ENCODE data around the gene ARL13A.

GRCh38 chrX:100979881-100980607, 10.5 kb downstream of the ARL13A start:
- TF ChIP-seq, protein P1, sequence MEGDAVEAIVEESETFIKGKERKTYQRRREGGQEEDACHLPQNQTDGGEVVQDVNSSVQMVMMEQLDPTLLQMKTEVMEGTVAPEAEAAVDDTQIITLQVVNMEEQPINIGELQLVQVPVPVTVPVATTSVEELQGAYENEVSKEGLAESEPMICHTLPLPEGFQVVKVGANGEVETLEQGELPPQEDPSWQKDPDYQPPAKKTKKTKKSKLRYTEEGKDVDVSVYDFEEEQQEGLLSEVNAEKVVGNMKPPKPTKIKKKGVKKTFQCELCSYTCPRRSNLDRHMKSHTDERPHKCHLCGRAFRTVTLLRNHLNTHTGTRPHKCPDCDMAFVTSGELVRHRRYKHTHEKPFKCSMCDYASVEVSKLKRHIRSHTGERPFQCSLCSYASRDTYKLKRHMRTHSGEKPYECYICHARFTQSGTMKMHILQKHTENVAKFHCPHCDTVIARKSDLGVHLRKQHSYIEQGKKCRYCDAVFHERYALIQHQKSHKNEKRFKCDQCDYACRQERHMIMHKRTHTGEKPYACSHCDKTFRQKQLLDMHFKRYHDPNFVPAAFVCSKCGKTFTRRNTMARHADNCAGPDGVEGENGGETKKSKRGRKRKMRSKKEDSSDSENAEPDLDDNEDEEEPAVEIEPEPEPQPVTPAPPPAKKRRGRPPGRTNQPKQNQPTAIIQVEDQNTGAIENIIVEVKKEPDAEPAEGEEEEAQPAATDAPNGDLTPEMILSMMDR (conservative IDR thresholded peaks at IDR 0.05) = no peak
- TF ChIP-seq ZFX (IDR thresholded peaks at IDR 0.05) = no peak
